ENCODE results near the gene UCN.

UCN gene

GRCh38 chr2:27298391-27299080, 9.7 kb downstream of the UCN start:
- Histone ChIP-seq H3K9me3 (ENCODE audit: insufficient read depth, low read depth, low read length) (no peaks in the 10 kb centered on the region), H2AFZ (ENCODE audit: low read length) (no peak overlapping the region; the same call in 1 of the 2 replicates), H4K20me1 (ENCODE audit: insufficient read depth, low read length, poor library complexity, severe bottlenecking) (no peaks in the 10 kb centered on the region), H3K36me3 (ENCODE audit: insufficient read depth, low read length) (no peaks in the 10 kb centered on the region), H3F3A (ENCODE audit: low read depth) (no peaks in the 10 kb centered on the region), H3K4me1 (ENCODE audit: insufficient read depth, low read length, poor library complexity, severe bottlenecking) (no peaks in the 10 kb centered on the region), H3K27me3 (ENCODE audit: insufficient read depth, low read length, poor library complexity, severe bottlenecking) (no peaks in the 10 kb centered on the region), H3K4me2 (ENCODE audit: low read depth, low read length, poor library complexity, severe bottlenecking) (no peak overlapping the region), H3K9me2 (replicated peaks; ENCODE audit: low read depth, low read length) (no peaks in the 10 kb centered on the region), H3K9ac (ENCODE audit: low read depth, low read length, poor library complexity, severe bottlenecking) (no peak overlapping the region), H3K4me3 (ENCODE audit: low read length, poor library complexity, severe bottlenecking) (no peak overlapping the region), H3K79me2 (ENCODE audit: insufficient read depth, low read length) (no peaks in the 10 kb centered on the region)
- no peak for TF ChIP-seq CTCF (conservative IDR thresholded peaks at IDR 0.05; ENCODE audit: low read length)
- no peak for TF ChIP-seq EZH2phosphoT487 (IDR thresholded peaks at IDR 0.05; ENCODE audit: borderline replicate concordance)

DNA sequence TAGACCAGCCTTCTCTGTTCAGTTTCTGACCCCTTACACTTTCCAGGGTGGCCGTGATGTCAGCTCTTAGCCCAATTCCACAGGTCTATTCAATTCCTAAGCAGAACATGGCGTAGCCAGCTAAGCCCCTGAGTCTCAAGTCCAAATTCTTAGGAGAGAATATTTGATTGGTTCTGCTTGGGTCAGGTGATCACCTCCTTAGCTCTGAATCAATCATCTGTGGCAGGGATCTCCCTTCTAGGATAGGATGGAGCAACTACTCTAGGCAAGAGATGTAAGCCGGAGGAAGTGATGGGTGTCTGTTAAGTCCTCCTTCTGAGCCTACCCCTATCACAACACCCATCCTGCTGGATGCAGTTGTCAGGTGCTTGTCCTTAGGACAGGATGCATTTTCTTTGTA, 11.1 kb downstream of the UCN start:
- H3K9me2 ChIP-seq (replicated peaks; ENCODE audit: low read depth, low read length) = no peaks in the 10 kb centered on the region
- H3K79me2 ChIP-seq (ENCODE audit: insufficient read depth, low read length) = no peaks in the 10 kb centered on the region
- no peaks in the 10 kb centered on the region for H3K36me3 ChIP-seq (ENCODE audit: insufficient read depth, low read length)
- TF ChIP-seq CTCF (conservative IDR thresholded peaks at IDR 0.05; ENCODE audit: low read length) (no peak), EZH2phosphoT487 (IDR thresholded peaks at IDR 0.05; ENCODE audit: borderline replicate concordance) (no peak)
- H4K20me1 ChIP-seq (ENCODE audit: insufficient read depth, low read length, poor library complexity, severe bottlenecking) = no peaks in the 10 kb centered on the region
- no peak overlapping the region for H2AFZ ChIP-seq (ENCODE audit: low read length)
- H3K4me3 ChIP-seq (ENCODE audit: low read length, poor library complexity, severe bottlenecking) = no peak overlapping the region
- H3K9me3 ChIP-seq (ENCODE audit: insufficient read depth, low read depth, low read length) = no peaks in the 10 kb centered on the region
- no peaks in the 10 kb centered on the region for H3K27me3 ChIP-seq (ENCODE audit: insufficient read depth, low read length, poor library complexity, severe bottlenecking)
- H3K9ac ChIP-seq (ENCODE audit: low read depth, low read length, poor library complexity, severe bottlenecking) = no peak overlapping the region
- H3K4me1 ChIP-seq (ENCODE audit: insufficient read depth, low read length, poor library complexity, severe bottlenecking) = no peaks in the 10 kb centered on the region
- H3F3A ChIP-seq (ENCODE audit: low read depth) = no peaks in the 10 kb centered on the region
- H3K4me2 ChIP-seq (ENCODE audit: low read depth, low read length, poor library complexity, severe bottlenecking) = no peak overlapping the region

- H3K9me3 ChIP-seq (ENCODE audit: insufficient read depth, low read depth, low read length) = no peaks in the 10 kb centered on the region
- no peaks in the 10 kb centered on the region for H3K4me1 ChIP-seq (ENCODE audit: insufficient read depth, low read length, poor library complexity, severe bottlenecking)
- no peaks in the 10 kb centered on the region for H3K9me2 ChIP-seq (replicated peaks; ENCODE audit: low read depth, low read length)
- no peak overlapping the region for H3K4me2 ChIP-seq (ENCODE audit: low read depth, low read length, poor library complexity, severe bottlenecking)
- no peaks in the 10 kb centered on the region for H3K79me2 ChIP-seq (ENCODE audit: insufficient read depth, low read length)
- H3K4me3 ChIP-seq (ENCODE audit: low read length, poor library complexity, severe bottlenecking) = no peak overlapping the region
- TF ChIP-seq EZH2phosphoT487 (IDR thresholded peaks at IDR 0.05; ENCODE audit: borderline replicate concordance) = no peak
- no peak for TF ChIP-seq CTCF (conservative IDR thresholded peaks at IDR 0.05; ENCODE audit: low read length)
- no peaks in the 10 kb centered on the region for H4K20me1 ChIP-seq (ENCODE audit: insufficient read depth, low read length, poor library complexity, severe bottlenecking)
- H3K9ac ChIP-seq (ENCODE audit: low read depth, low read length, poor library complexity, severe bottlenecking) = no peak overlapping the region
- H3K36me3 ChIP-seq (ENCODE audit: insufficient read depth, low read length) = no peaks in the 10 kb centered on the region
- no peak overlapping the region for H2AFZ ChIP-seq (ENCODE audit: low read length)
- no peaks in the 10 kb centered on the region for H3K27me3 ChIP-seq (ENCODE audit: insufficient read depth, low read length, poor library complexity, severe bottlenecking)
- H3F3A ChIP-seq (ENCODE audit: low read depth) = no peaks in the 10 kb centered on the region
Measured at GRCh38 chr2:27296481-27296880, 11.8 kb downstream of the UCN start.
